Stimulated activated CD4-positive, alpha-beta T cell treated with anti-CD3 and anti-CD28 coated beads, Interleukin-1b, Interleukin-23, amount 100 ng/mL, for 24 hours (primary cell): ENCODE data around the gene MTARC2.
"Not testable (repeated sequence)": the region's sequence is repeated elsewhere in the genome, so short reads cannot be mapped to it uniquely, and the experiment has no call there.

Experiments
- DNase-seq, 4 experiments: peaks; one replicate each; pipeline ENCODE4 v3.0.0-alpha.2; 2020; ENCODE audit warnings: low read depth in 4 of 4, low spot score in 1 of 4

Gene MTARC2

GRCh38 chr1:220732137-220732536, 16.0 kb upstream of the MTARC2 start:
- DNase-seq = no peak

- DNase-seq = no peak
Measured at GRCh38 chr1:220732621-220733020, 15.5 kb upstream of the MTARC2 start.

GRCh38 chr1:220733086-220733601, 15.0 kb upstream of the MTARC2 start:
- peak; percentile 59 to 71 (median 68) for DNase-seq

GRCh38 chr1:220734571-220735326, 13.4 kb upstream of the MTARC2 start:
- DNase-seq = no peak

GRCh38 chr1:220736283-220736682, 11.8 kb upstream of the MTARC2 start:
- DNase-seq = not testable (repeated sequence)

GRCh38 chr1:220741349-220741748, 6.8 kb upstream of the MTARC2 start:
- DNase-seq = no peak

- DNase-seq = no peak
Measured at GRCh38 chr1:220741825-220742224, 6.3 kb upstream of the MTARC2 start.

GRCh38 chr1:220742520-220742919, 5.6 kb upstream of the MTARC2 start:
- no peak for DNase-seq

GRCh38 chr1:220746851-220747250, 1.3 kb upstream of the MTARC2 start:
- DNase-seq = no peak

- DNase-seq = no peak
Measured at GRCh38 chr1:220747437-220748088, 559 bp upstream of the MTARC2 start.

GRCh38 chr1:220748936-220749335, 814 bp downstream of the MTARC2 start:
- DNase-seq = no peak

GRCh38 chr1:220750131-220750515, 2.0 kb downstream of the MTARC2 start:
- DNase-seq = no peak

- no peak for DNase-seq
Measured at GRCh38 chr1:220751111-220751510, 3.0 kb downstream of the MTARC2 start.

- no peak for DNase-seq
Measured at GRCh38 chr1:220754212-220754917, 6.2 kb downstream of the MTARC2 start.

GRCh38 chr1:220754918-220755295, 6.8 kb downstream of the MTARC2 start:
- DNase-seq = no peak

GRCh38 chr1:220755309-220755708, 7.2 kb downstream of the MTARC2 start:
- no peak for DNase-seq

GRCh38 chr1:220757441-220757840, 9.3 kb downstream of the MTARC2 start:
- no peak for DNase-seq

- DNase-seq = no peak
Measured at GRCh38 chr1:220759147-220759546, 11.0 kb downstream of the MTARC2 start.

GRCh38 chr1:220761688-220762427, 13.7 kb downstream of the MTARC2 start:
- DNase-seq = no peak

- DNase-seq = no peak
Measured at GRCh38 chr1:220764757-220765156, 16.6 kb downstream of the MTARC2 start.
